Activated T-cell treated with anti-CD3 and anti-CD28 coated beads for 4 hours (primary cell): ENCODE data around the gene EXOC4.

Experiments
- DNase-seq: peaks from one replicate; pipeline ENCODE4 v3.0.0-alpha.2; 2020

The EXOC4 gene

DNA sequence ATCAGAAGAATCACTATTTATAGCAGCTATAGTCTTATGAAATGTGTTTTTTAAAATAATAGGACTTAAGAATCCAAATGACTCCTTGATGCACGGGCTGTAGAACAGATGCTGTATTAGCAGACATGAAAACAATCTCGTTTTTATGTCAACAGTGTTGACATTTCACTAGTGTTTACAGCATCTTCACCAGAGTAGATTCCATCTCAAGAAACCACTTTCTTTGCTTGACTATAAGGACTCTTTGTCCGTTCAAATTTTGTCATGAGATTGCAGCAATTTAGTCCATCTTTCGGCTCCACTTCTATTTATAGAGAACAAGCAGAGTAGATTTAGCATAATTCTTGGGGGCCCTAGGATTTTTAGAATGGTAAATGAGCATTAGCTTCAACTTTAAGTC lies 295.1 kb downstream of the EXOC4 start:
- DNase-seq, result no peak

DNA sequence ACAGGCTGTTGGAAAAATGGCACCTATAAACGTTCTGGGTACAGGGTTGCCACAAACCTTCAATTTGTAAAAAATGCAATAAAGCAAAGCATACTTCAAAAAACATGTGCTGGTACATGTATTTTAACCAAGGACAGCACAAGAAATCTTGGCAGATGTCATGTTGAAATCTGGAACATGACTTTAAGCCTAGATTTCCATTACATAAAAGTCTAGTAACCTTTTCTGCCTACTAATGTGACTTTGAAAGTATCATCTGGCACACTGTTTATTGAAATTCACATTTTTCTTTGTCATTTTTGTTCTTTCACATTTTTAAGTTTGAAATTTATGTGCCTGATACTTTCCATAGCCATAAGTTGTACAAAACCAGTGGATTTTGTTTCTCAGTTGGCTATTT lies 296.8 kb downstream of the EXOC4 start:
- DNase-seq, result no peak

DNA sequence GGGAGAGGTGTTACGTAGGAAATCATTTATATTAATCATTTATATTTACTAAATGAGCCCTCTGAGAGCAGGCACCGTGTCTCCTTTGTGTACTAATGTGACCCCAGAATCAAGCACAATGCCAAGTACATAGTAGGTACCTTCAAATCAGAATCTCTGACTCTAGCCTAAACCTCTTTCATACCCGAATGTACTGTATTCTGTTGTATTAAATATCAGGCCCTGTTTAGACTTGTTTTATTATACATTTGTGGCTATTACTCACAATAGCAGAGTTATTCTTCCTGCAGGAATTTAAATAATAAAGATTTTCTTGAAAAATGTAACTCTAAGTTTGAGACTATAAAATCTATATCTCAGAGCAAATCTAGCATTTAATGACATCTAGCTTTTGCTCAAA lies 297.3 kb downstream of the EXOC4 start:
- no peak for DNase-seq

DNA sequence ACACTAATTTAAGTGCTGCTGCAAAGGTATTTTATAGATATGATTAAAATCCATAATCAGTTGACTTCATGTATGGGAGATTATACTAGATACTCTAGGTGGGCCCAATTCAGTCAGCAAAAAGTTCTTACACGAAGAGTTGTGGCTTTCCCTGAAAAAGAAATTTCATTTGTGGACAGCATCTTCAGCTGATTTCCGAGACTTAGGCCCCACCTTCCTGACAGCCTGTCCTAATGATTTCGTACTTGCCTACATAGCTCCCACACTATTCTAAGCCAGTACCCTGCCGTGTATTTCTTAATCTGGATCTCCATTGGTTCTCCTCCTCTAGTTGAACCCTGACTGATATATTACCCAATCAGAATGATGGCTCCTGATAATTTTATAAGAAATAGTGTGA lies 297.9 kb downstream of the EXOC4 start:
- DNase-seq, result no peak

DNA sequence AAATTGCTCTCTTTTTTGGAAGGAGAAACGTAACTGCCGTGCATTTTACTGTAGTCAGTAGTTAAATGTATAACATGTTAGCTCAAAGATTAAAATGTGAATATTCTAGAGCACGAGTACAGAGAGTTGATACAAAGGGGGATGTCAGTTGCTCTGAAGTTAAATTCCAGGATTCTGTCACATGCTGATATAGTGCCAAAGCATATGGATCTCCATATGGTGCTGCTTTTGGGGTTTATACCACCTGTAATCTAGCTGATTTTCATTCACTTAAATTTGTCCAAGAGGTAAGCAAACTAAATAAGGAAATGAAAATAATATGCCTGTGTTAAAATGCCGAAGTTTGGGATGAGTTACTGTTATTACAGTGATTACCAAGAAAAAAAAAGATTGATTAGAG lies 298.6 kb downstream of the EXOC4 start:
- no peak for DNase-seq

DNA sequence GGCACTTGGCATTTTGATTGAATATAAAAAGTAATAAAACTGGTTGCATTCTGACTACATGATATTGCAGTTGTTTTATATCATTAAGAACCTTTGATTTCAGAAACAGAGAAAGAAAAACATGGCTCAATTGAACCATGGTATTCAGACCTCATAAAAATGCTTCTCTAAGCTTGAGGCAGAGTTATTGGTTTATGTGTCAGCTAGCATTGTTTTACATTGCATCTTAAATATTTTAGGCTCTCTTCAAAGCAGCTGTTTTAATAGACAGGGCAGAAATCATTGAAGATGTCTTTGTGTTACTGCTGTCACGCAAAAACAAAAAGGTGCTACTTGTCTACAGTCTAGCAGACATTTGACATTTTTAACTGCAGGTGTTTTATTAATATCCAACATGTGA lies 299.2 kb downstream of the EXOC4 start:
- DNase-seq, result no peak

DNA sequence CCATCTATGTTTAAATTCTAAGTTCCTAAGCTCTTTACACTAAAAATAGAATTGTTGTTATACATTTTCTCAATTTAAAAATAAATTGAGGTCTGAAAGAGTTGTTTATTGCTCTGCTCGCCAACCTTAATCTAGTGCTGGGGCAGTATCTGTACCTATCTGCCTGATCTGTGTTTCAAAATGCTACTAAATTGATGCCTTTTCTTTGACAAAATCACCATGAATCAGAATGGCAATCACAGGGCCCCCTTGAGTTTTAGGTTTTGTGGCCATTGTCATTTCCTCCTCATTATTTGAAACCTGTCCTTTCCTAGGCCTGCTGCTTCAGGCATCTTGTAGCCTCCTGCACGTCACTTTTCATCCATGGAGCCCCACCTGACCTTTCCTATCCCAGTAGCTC lies 301.5 kb downstream of the EXOC4 start:
- no peak for DNase-seq

DNA sequence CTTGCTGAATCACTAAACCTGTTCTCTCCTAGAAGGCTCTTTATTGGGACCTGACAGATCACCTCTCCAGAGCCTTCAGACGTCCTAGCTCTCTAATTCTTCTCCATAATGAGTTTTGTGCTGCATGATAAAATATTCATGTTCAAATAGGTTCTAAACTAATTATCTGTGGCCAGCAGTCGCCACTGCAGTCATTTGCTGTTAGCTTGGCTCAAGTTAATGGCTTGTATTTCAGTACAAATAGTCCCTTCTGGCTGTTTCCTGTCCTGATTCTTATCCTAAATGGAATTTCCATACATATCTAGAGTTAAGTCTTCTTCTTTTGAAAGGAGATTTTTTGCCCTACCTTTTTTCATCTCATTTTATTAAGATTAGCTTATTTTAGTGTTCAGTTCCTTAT lies 303.2 kb downstream of the EXOC4 start:
- no peak for DNase-seq

DNA sequence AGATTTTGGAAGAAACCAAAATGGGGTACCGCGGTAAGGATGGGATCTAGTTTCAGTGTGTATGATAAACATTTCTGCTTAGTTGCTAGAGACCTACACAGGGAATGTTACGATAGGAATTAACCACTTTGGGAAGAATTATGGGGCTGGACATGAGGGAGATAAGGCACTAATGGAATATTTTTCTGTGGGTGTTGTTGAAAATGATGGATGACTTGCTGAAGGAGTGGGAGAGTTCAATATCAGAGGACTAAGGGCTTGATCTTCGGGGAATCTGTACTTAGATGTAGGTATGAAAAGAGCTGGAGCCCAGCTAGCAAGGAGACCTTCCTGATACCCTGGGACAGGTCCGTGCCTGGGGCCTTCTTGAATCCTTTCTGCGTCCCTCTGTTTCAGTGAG lies 303.7 kb downstream of the EXOC4 start:
- DNase-seq, result no peak

DNA sequence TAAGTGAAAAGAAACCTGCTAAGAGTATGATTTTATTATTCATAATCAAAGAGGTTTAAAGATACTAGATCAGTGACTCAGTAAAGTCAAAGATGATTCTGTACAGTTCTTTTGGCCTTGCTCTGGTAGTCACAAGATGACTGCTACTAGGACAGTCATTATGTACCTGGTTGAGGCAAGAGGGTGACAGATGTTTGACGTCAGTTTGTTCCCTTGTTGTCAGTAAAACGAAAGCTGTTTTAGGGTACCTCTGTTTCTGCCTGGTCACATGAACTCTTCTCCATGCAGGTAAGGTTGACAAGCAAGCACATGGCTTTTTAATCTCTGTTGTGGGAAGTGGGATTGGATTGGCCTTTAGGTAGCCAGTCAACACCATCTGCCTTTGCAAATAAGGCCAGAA lies 308.0 kb downstream of the EXOC4 start:
- DNase-seq, result no peak

DNA sequence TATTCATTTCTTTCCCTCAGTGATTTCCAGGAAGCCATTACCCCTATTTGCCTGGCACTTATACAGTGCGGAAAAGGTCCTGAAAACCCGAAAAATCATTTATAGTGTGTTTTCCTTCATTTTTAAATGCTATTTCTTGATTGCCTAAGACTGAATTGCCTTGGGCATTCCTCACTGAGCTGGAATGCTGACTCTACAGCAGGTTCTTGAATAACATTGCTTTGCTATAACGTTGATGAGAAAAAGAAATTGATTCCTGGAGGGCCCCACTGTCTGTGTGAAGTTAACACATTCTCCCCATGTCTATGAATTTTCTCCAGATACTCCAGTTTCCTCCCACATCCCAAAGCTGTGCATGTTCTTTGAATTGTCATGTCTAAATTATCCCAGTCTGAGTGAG lies 308.5 kb downstream of the EXOC4 start:
- no peak for DNase-seq

DNA sequence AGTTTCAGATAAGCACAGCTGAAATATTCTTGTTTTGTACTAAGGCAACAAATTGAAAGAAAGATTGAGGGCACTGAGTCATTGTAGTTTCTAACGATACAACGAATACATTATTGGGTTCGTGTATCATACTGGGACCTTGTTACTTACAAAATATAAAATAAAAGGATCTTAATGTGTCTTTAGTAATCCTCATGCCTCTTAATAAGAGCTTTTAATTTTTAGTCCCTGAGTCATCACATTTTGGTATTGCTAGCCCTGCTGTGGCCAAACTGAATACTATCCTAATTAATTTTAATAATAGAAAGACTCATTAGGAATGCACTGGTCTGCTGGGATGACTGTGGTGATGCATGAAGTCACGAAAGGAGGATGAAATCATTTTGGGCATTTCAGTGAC lies 309.7 kb downstream of the EXOC4 start:
- no peak for DNase-seq

DNA sequence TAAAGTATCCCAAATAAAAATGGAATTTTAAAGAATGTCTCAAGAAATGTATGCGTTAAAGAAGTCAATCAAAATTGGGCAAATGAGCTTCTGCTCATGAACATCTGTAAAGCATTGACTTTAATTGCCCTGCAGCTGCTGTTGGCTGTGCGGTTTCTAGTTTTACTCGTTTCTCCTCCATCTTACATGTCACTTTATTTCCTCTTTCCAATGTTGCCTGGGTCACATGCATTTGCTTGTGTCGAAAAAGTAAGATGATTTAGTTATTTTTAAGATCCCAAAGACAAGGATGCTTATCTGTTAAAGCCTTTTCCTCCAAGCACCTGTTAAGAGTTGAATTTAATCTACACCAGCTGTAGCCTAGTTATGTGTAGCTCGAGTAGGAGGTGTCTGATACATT lies 310.4 kb downstream of the EXOC4 start:
- DNase-seq, result no peak

DNA sequence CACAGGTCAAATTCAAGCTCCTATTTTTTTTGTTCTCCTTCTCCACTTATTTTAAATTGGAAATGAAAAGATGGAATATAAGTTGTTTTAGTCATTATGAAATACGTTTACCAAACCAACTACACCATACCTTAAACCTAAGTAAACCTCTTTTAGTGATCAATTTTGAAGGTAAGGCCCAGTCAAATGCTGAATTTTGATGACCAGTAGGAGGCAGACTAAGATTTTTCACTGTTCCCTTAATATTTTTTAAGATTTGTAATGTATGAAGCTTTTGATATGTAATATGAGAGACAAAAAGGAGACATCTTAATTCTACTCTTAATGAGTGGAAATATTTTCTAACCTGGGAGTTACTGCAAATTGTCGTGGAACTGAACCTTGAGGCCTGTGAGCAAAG lies 311.6 kb downstream of the EXOC4 start:
- no peak for DNase-seq

DNA sequence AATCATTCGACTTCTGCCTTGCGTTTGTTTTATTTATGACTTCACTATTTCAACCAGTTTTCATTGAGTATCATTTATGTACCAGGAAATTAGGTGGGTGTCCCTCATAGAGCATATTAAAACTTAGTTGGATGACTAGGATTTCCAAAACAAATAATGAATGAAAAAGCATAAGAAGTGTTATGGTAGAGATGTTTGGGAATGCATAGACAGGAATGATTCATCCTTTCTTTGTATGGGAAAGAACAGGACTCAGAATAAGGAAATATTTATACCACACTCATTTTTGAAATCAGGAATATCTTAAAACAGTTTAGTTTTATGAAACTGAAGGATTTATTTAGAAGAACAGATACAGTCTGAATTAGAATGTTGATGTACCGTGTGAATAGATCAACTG lies 315.7 kb downstream of the EXOC4 start:
- no peak for DNase-seq

DNA sequence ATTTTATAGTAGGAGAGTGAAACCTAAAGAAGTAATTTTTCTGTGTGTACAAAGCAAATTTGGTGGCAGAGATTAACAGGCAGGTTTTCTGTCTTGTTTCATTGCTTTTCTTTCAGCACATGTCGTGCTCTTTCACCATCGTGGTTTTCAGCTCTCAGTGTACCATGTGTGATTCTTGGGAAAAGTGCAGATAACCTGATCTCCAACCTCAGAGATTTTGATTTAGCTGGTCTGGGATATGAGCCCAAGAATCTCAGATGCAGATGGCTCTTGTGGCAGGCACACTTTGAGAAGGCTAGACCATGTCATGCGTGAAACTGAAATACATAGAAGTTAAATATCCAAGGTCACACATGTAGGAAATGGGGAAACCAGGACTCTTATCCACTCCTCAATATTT lies 317.4 kb downstream of the EXOC4 start:
- no peak for DNase-seq

DNA sequence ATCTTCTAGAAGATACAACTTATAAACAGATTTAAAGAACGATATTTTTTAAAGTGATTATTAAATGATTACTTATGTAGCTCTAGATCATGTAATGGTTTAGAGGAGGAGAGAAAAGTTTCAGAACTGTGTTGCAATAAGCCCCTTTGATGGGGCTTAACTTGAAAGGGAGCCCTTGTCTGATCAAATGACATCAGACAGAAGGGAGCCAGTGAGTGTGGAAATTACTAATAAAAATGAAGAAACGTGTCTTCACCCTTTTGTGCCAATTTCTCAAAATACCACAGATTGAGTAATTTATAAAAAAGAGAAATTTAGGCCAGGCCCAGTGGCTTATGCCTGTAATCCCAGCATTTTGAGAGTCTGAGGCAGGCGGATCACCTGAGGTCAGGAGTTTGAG lies 318.2 kb downstream of the EXOC4 start:
- DNase-seq, result no peak

DNA sequence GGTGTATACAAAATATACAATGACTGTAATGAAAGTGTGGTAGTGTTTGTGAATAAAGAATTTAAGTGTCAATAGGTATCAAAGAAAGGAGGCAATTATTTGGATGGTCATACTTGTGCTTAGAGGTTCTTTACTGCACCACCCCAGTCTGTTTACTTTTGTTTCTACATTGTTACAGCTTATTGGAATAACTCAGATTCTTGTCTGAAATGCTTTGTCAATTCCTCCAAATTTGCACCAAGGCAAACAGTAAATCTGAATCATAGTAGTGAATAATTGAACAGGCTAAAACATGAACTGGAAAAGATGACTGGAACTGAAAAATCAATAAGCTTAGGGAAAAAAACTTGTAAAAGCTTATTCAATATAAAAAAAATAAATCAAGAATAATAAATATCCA lies 319.2 kb downstream of the EXOC4 start:
- no peak for DNase-seq

DNA sequence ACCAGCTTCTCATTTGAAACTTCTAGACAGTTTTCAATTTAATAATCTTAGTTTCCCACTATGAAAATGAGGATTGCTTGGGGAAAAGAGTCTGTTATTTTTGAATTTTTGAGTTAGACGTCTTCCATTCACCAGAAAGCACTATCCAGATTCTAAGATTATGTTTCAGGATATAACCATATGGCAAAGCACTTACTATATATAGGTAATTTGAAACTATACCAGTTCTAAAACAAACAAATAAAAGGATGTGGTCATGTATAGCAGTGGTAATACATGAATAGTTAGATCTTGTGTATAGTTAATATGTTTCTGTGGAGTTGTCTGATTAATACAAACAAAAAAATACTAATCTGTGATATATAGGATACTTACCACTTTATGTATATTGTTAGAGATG lies 320.0 kb downstream of the EXOC4 start:
- no peak for DNase-seq

DNA sequence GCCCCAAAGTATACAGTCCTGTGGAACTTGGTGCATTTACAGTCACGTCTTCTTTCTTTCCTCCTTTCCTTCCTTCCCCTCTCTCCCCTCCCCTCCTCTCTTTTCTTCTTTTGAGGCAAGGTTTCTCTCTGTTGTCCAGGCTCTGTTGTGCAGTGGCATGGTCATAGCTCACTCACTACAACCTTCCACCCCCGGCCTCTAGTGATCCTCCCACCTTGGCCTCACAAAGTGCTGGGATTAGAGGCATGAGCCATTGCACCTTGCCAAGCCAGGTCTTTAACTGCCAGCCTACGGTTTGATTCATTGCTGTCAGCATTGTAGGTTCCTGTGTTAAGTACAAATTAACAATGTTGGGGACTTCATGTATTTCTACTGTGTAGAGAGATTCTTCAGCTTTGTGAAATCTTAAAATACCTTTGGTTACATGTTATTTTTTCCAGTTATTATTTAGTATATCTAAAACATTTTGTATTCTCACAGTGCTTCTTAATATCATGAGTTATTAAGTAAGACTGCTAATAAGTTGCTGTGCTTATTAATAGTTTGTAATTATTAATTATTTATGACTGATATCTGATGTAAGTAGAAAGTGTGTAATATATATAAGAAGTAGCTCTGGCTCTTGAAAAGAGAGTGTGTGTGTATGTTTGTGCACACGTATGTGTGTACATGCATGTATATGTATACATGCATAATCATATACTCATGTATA lies 320.8 kb downstream of the EXOC4 start:
- no peak for DNase-seq

DNA sequence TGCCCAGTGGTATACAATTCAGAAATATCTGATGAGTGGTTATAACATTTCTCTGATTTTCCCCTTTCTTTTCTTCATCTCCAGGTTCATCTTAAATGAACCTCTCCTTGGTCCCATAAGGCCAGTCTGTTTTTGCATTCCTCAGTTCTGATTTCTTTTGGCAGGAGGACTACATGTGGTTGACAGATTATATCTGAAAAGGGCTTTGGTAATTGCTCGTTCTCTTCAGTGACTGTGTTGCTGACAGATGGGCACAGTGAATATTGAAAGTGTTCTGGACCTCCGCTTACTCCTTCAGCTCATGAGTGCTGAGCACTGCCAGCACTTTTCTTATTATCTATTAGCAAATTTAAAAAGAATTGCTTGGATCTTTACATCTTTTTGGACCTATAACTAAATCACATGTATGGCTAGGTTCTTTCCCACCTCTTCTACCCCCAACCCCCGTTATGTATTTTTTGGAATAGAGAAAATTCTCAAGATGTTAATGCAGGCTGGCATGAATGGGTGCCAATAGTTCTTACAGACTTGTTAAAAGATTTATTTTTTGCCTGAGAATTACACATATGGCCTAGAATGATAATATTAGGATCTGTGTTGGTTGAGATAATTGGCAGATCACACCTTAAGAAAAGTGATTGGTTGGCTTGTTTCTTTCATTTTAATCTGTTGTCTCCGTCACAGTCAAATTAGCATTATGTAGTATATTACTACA lies 323.0 kb downstream of the EXOC4 start:
- DNase-seq, result no peak

DNA sequence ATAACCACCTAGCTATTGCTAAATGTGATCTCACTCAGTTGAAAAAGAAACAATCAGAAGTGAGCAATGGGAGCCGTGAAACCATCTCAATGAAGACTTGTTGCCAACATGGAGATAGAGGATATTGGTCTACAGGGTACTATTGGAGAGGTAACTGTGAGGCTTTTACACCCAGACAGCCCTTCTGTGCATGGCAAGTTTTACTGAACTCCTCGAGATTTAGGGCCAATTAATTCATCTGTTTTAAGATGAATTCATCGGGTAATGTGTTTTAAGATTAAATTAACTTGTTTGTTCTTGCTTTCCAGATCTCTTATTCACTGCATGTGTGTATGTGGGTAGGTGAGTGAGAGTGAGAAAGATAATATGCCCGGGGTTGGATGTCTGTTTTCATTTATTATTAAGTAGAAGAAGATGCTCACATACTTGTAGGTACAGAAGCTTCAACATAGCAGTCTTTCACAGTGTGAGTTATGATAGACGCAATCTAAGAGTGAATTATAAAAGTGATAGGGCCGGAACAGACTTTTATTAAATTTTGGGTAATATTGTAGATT lies 323.8 kb downstream of the EXOC4 start:
- DNase-seq, result no peak

DNA sequence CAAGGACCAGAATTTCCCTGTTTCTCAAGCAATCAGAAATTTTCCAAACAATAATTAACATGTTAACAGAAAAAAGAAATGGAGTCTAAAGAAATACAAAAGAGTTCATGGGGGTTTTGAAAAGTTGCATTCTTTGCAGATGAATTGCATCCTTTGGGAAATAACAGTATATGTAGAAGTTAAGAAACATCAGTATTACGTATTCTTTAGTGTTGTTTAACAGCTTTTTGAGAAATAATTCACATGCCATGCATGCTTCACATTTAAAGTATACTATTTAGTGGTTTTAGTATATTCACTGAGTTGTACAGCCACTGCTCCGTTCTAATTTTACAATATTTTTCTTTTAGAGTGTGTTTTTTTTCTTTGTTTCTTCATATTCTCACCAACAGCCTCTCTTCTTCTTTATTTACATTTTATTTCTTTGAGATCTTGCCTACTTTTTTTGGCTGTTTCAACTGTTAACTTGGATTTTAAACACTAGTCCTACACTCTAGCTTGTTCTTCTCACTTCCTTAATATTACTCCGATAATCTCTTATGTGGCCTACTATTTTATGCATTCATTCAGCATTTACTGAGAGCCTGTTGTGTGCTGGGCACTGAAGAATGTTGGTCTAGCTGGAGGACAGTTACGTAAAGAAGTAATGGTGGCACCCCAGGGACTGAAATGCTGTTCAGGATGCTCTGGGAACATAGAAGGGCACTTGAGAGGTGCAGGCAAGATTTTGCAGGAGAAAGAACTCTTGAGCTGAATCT lies 330.1 kb downstream of the EXOC4 start:
- DNase-seq, result no peak
